HG03045 (cell line): Measurements from ENCODE around the gene CDS2.

Source experiments
- ATAC-seq: cut with Tn5 transposase; IDR thresholded peaks from one replicate; pipeline ENCODE4 v1.9.1; 2021; ENCODE audit warnings: mild to moderate bottlenecking, moderate library complexity; ENCODE audit not compliant: unreplicated experiment

The CDS2 gene

DNA sequence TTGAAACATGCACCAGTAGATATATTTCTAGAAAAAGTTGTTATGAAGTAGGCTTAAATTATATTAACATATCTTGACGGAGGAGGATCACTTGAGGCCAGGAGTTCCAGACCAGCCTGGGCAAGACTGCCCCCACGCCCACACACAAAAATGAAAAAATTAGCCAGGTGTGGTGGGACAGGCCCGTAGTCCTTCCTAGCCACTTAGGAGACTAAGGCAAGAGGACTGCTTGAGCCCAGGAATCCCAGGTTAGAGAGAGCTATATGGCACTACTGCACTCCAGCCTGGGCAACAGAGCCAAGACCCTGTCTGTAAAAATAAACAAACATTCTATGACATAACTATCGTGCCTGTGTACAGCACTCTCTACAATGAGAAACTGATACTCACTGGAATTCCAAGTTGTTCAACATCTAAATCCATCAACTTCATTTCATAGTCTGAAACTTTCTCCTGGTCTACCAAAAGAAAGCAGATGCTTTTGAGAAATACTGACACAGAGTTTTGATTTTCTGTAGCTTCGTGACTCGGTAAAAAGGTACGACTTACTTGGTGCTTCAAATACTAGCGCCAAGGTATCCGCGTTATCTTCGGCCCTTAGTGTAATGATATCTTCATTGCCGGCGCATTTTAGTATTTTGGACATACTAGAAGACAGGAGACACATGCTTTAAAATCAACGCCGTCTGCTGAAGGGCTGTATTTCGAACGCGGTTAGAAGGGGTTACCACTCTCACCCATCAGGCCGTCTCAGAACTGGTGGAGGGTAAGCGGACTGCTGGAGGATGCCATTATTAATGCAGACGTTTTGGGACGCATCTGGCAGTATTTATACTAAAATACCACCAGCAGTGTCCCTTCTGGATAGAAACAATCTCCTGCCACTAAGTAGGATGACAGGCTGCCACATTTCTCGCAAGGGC, 8.3 kb upstream of the CDS2 start:
- ATAC-seq = no peak

DNA sequence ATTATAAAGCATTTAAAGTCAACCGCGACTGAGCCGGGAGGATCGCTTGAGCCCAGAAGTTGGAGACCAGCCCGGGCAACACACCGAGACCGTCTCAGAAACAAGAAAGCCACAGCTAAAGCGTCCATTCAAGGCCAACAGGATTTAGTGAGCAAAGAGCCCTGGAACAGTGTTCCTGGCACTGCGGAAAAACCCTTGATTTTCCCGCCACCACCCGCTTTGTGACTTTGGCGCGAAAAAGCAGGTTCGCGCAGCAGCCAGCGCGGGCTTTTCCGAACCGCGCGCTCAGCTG, 7.7 kb upstream of the CDS2 start:
- ATAC-seq = no peak

DNA sequence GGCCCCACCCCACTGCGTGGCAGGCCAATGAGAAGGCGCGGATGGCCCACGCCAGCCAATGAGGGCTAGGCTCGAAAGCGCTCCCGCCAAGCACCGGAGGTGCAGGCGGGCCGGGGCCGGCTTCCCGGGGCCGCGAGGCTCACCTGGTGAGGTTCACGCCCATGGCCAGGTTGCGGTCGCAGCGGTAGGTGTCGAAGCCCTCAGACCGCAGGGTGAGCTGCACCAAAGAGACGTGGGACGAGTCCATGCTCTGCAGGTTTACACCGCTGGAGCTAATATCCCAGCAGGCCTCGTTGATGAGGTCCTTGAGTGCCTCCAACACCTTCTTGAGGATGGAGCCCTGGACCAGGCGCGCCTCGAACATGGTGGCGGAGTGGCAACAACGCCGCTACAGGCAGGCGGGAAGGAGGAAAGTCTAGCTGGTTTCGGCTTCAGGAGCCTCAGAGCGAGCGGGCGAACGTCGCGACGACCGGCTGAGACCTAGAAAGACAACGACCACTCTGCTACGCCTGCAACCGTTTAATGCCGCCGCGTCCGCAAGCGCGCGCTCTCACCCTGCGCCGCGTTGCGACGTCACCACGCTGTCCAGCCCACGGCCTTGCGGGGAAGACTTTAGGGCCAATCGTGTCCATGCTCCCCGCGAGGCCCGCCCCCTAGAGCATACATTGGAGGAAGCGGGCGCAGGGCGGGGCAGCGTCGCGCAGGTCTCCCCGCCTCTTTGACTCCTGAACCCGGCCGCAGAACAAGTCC, 7.2 kb upstream of the CDS2 start, which contains the start of gene PCNA:
Gene PCNA (minus strand): TSS at position 524 of the 750 bp plus-strand sequence. CDS start 160 bp downstream, at position 364.
- ATAC-seq = peak; percentile 96

DNA sequence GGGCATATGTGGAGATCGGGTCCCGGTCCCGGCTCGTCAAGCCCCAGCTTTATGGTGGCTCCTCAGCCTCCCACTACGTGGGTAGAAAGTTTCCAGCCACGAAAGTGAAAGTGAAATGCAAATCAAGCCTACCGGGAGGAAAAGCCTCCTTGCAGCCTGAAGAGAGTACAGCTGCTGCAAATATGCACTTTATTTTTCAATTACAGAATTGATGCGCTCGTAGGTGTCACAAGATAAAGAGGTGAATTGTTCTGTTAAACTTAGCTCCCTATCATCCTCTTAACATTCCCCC, 6.7 kb upstream of the CDS2 start:
- ATAC-seq = no peak

DNA sequence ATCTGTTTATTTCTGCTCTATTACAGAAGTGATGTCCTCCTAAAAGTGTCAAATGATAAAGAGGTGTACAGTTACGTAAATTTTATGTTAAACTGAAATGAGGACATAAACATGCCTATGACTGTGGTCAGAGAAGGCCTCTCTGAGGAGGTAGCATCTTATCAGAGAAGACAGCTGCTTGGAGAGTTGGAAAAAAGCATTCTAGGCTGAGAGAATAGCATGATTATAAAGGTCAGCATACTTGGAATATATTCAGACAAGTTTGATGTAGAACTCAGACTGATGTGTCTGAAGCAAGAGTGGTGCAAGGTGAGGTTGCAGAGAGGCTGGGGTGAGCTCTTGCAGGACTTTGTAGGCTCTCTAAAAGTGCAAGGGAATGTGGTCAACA, 3.9 kb upstream of the CDS2 start:
- ATAC-seq = no peak

DNA sequence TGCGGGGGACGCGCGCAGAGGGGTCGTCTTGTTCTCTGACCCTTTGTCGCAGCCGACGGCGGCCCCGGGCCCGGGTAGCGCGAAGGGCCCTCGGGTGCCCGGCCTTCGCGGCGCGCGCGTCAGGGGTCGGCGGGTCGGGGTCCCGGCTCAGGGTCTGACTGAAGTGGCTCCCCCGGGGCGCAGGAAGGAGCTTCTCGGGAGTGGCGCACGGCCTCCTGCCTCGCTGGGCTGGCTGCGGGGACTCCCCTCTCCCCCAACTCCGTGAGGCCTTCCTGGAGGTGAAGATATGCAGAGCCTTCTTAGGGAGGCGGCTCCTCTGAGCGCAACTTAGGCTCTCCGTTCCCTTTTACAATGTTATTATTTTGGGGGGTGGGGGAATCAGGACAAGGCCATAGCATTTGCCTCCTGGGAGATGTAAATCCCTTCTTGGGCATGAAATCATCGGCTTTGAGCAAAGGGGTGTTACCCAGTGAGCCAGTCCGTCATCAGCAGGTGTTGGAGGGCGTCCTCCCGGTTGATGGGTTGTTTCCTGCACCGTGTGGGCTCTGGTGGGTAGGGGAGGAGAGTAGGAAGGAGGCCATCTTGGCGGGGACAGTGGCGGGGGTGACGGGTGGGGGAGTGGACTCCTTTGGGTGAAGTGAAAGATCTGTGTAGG, 523 bp downstream of the CDS2 start:
- peak; percentile 20 for ATAC-seq

DNA sequence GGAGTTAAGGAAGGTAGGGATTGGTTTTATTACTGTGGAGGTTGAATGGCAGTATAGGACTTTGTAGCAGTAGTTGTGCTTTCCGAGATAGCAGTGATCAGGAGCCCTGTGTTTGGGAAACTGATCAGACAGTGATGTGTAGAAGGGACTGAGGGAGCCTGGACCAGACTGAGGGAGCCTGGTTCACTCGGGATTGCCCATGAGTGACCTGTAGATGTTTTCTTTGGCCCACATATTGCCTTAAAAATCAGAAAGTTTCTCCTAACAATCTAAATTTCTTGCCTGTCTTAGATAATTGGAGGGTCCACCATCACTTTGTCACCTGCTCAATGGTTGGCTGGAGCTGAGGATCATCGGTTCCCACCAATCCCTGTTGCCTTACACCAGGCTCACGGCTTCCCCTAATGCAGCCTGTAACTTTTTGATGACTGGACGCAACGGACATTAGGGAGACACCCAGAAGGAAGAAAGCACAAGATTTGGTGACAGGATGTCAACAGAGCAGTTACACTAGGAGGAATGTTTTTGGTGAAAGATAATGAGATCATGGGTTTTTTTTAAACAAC, 1.1 kb downstream of the CDS2 start:
- ATAC-seq = no peak

DNA sequence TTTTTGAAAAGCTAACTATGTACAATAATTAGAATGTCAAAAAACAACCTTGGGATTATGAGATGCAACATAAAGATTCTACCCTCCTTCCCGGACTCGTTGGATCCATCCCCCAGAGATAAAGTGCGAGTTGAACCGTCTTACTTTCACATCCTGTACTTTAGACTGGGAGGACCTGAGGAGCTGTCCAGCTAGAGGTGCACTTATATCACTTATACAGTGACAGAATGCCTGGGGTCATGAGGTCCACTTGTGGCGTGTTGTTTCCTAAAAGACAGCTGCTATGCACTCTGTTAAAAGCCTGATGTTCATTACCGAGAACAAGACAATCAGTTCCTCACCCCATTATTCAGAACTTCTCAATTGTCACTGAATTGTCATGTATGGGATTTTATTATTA, 2.1 kb downstream of the CDS2 start:
- ATAC-seq = no peak

DNA sequence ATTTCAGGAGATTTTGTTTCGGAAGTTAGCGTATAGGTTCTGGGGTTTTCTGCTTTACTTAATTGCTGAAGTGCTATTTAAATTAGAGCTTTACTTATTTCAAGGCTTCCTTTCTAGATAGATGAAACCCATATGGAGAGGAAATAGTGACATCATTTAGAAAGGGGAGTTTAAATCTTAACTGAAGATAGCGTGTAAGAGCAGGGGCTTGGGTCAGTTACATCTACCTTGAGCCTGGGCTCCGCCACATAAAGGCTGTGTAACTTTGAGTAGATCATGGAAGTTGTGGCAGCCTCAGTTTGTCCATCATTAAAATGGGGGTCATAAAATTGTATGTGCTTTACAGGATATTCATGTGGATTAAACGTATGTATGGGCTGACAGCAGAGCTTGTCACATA, 4.7 kb downstream of the CDS2 start:
- no peak for ATAC-seq

DNA sequence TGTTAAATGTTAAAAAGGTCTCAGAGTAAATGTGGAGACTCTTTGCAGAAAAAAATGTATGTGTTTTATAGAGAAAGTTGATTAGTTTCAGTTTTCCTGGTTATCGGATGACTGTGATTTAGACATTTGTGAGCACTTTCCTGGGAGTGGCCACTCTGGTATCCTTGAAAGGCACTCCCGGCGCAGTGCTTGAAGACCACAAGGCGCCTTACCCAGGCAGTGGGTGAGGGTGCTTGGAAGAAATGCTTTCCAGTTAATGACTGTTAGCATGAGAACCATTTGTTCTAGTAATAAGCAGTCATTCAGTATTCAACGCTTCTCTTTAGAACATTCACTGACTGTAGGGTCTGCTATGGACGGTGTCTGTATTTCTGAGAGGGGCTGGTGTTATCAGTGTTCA, 7.2 kb downstream of the CDS2 start:
- ATAC-seq = no peak

DNA sequence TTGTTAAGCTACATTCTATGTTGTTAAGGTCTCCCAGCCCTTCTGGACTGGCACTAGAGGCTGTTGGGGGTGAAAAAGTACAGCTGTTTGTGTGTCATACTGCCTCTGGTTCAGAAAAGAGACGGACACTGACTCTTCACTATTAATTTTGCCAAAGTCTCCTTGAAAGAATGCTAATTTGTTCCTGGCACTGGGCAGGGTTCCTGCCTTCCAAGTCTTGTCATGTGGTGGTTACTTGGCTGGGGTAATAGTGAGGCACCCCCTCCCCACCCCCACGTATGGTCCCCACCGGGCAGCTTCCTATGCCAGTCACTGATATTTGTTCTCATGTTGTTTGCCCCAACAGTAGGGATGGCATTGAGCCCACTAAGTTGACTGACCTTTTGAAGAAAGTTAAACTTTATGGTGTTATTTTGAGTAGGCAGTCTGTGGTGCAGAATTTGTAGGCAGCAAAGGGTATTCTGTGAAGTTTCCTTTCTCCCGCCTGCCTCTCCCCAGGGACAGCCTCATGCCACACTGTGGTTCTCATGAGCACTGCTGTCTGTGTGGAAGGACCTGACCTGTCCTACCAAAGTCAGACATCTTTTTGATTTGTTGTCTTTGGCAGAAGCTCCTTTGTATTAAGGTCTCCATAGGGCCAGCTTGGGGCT, 8.7 kb downstream of the CDS2 start:
- ATAC-seq = no peak

DNA sequence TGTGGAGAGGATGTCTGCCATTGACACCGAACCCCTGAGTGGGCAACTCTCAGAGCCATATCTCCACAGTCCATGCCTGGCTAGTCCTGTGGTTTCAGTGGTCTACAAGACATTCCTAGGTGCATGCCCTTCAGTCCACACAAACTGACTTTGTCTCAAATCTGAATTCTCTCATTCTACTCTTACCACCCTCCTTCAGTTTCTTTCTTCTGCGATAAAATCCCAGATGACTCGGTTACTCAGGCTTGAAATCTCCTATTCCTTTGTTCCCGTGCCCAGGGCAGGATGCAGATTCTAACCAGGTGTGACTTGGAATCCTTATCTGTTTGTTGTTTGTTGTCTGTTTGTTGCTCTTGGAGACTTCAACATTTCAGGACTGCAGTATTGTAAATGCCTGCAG, 9.3 kb downstream of the CDS2 start:
- ATAC-seq = no peak

DNA sequence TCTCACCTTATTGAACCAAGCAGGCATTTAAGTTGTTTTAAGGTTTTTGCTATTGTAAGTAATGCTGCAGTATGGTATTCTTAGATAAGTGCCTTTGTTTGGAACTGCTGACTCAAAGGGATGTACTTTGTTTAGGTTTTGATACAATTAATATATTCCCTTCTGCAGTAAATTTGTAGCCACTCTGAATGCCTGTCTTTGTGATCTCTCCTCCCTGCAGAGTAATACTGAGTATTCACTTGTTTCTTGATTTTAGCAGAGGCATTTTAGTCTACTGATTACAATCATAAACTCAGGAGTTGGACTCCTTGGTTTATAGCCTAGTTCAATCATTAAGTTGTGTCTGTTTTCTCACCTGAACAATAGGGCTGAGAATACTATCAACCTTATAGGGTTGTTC, 13.4 kb downstream of the CDS2 start:
- ATAC-seq = no peak

DNA sequence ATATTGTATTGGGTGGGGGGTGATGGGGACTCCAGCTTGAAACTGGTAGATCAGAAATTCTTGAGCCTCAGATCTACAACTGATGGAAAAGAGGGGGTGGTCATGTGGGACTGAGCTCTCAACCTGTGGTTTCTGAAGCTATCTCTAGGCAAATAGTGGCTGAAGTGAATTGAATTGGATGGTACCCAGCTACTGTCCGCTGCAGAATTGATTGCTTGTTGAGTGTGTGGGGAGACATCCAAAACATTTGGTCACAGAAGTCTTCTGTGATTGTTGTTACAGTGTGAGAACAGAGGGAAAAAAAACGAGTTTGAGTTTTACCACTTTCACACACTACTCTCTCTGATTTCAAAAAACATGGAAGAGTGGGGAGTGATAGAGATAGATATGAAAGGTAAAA, 14.8 kb downstream of the CDS2 start:
- ATAC-seq = no peak

DNA sequence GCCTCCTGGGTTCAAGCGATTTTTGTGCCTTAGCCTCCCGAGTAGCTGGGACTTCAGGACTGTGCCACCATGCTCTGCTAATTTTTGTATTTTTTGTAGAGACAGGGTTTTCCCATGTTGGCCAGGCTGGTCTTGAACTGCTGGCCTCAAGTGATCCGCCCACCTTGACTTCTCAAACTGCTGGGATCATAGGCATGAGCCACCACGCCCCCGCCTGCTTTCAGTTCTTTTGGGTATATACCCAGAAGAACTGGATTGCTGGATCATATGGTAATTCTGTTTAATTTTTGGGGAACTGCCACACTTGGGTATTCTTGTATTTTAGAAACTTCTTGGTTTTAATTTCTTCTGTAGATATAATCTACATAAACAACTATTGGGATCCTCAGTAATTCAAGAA, 17.0 kb downstream of the CDS2 start:
- ATAC-seq = no peak

DNA sequence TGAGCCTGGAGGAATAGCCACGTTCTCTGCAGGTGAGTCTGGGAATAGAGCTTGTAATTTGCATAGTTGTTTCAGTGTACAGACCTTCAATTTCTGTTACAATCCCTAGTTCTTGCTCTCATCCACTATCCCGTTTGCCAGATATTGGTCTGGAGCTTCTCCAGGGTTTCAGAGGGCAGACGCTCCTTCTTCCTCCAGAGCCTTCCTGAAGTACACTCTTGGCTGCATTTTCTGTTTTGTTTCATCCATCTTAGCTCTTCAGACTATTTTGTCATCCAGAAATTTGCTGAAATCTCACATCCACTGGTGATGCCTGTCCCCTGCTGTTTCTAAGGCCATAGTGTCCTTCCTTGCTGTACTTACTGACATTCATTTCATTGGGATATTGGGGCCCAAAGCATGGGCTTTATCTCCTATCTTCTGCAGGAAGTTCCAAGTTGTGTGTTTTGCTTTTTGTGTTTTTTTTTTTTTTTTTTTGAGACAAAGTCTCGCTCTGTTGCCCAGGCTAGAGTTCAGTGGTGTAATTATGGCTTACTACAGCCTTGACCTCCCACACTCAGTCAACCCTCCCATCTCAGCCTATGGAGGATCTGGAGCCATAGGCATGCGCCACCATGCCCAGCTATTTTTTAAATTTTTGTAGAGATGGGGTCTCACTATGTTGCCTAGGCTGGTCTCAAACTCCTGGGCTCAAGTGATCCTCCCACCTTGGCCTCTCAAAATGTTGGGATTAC, 18.7 kb downstream of the CDS2 start:
- ATAC-seq = no peak

DNA sequence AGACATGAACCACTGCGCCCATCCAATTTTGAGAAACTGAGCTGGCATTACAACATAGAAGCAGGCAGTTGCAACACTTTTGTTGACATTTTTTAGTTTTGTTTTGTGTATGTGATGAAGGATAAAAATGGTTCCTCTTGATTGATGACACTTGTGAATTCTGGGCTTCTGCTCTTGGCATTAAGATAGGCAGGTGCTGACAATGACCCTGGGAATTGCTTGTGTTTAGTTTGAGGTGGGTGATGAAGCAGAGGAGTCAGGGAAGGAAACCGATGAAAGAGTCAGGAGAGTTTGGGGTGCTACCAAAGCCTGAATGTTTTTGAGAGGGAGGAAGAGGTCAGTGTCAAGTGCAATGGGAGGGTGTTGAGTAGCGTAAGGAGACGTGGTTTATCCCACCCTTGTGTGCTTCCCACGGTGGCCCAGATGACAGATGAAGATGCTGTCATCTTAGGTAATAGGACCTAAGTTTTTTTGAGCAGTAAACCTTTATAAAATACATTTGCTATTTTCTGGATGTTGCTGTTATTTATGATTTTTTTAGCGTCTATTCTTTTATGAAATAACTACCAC, 19.4 kb downstream of the CDS2 start:
- ATAC-seq = no peak

DNA sequence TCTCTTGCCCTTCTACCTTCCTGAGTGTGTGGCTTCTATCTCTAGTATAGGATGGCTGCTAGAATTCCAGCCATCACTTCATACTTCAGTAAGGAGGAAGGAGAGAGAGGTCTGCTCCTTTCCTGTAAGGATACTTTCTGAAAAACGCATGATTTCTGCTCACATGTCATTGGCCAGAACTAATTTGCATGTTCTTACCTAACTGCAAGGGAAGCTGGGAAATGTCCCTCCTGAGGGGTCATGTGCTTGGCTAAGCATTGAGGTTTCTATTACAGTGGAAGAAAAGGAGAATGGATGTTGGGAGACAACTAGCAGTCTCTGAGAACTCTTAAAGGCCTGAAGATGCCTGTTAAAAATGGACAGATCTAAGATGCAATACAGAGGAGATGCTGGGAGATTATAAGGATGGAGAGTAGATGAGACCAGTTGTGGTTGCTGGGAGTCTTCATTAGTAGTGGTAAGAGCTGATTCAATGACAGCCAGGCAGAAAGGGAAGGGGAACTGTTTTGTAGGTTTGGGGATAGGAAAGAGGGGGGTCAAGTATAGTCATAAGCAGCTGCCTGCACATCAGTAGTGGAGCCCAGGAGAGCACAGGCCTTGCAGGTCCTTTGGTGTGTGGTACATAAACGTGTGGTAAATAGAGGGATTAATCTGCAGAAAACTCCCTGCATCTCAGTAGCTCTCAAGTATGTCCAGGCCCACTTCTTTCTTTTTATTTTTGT, 20.2 kb downstream of the CDS2 start:
- no peak for ATAC-seq

DNA sequence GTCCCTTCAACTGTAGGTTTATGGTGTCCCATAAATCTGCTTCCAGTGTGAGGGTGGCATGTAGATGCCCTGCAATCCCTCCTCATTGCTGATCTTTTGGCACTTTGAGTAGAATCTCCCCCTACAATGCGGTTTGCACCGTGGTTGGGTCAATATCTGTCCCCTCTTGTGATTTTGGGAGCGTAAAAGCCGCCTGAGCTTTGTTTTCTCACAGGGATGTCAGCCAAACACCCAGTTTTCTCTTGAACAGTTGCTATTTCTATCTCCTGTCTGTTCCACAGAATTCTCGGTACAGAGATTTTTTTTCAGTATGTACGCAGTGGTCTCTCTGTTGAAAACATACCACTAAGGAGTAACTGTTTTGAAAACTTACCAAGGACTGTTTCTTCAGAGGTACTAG, 21.8 kb downstream of the CDS2 start:
- ATAC-seq = no peak

DNA sequence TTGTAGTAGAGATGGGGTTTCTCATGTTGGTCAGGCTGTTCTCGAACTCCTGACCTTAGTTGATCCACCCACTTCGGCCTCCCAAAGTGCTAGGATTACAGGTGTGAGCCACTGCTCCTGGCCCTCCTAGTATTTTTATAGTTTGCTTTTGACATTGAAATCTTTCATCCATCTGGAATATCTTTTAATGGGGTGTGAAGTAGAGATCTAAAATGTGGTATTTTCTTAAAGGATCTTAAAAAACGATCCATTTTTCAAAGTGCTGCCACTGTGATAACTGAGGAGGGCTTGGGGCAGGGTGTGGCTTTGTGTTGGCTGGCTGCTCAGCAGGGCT, 23.1 kb downstream of the CDS2 start:
- no peak for ATAC-seq
